Endothelial cell of umbilical vein (primary cell): ENCODE results near the gene MIS18BP1. TPM values are rescaled to one million over a fixed set of nuclear protein-coding genes. Genes with fewer than 3 reads are reported as not detected.

ENCODE experiments used
- BruUV-seq: library from RNA; stranded (reverse); fragments of 400-500 nt; replicated peaks from 2 replicates; lab custom pipeline; 2021; lab: Mats Ljungman, UMichigan
- CTCF ChIA-PET: fragments of 300-600, 350-600 bp; sonication (Branson Sonifier 250); formaldehyde crosslinking; loops from one replicate; lab custom pipeline; 2021; ENCODE audit warnings: antibody characterized with exemption, inconsistent platforms; lab: Charles Lee
- POLR2A ChIA-PET: fragments of 300-600, 350-600 bp; sonication (Branson Sonifier 250); formaldehyde crosslinking; loops from one replicate; lab custom pipeline; 2021; ENCODE audit warnings: antibody characterized with exemption, inconsistent platforms; lab: Charles Lee
- DNase-seq: peaks from one replicate; pipeline ENCODE4 v3.0.0-alpha.2; 2011; ENCODE audit warnings: low read depth, low spot score
- FAIRE-seq: peaks from 2 replicates; lab custom pipeline; 2011; peaks lifted over from hg19 to GRCh38; lab: Jason Lieb, UNC
- H2AFZ ChIP-seq: 2 replicates; pipeline ENCODE4 v1.6.0; 2012; ENCODE audit warnings: low read depth, low read length, control low read depth, inconsistent platforms
- H3K27ac ChIP-seq: 2 replicates; pipeline ENCODE4 v1.5.1; 2011; ENCODE audit warnings: low read depth, mild to moderate bottlenecking, control low read depth, low read length, moderate library complexity; ENCODE audit not compliant: insufficient read depth
- H3K27me3 ChIP-seq, 2 experiments: 2 replicates each; pipeline versions ENCODE4 v1.6.0 to v1.6.1; 2011; ENCODE audit warnings: low read length in 2 of 2, mixed read lengths in 1 of 2; ENCODE audit not compliant: control insufficient read depth in 2 of 2, insufficient read depth in 2 of 2
- H3K36me3 ChIP-seq, 2 experiments: 2 replicates in 1 of 2; 3 replicates in 1 of 2; pipeline ENCODE4 v1.5.1; 2011; ENCODE audit warnings: low read length in 2 of 2, mild to moderate bottlenecking in 1 of 2, moderate library complexity in 1 of 2; ENCODE audit not compliant: control insufficient read depth in 2 of 2, insufficient read depth in 2 of 2; ENCODE audit errors: extremely low read depth in 1 of 2
- H3K4me1 ChIP-seq: 3 replicates; pipeline ENCODE4 v1.5.1; 2011; ENCODE audit warnings: mild to moderate bottlenecking, low read length; ENCODE audit not compliant: control insufficient read depth, insufficient read depth; ENCODE audit errors: extremely low read depth
- H3K4me2 ChIP-seq: 2 replicates; pipeline ENCODE4 v1.6.1; 2011; ENCODE audit warnings: low read length, control low read depth, mixed read lengths; ENCODE audit not compliant: insufficient read depth
- H3K4me3 ChIP-seq, 3 experiments: fragments of 200-600 bp in 1 of 3; sonication (generic), shearing (Covaris generic) in 1 of 3; replicated peaks in 1 of 3; 2 replicates each; pipeline ENCODE4 v1.5.1; 2011 to 2016; ENCODE audit warnings: control low read depth in 3 of 3, low read length in 3 of 3, mild to moderate bottlenecking in 2 of 3, inconsistent platforms in 1 of 3, low read depth in 1 of 3, moderate library complexity in 1 of 3; ENCODE audit not compliant: insufficient read depth in 1 of 3
- H3K79me2 ChIP-seq: 2 replicates; pipeline ENCODE4 v1.6.0; 2012; ENCODE audit warnings: low read length, inconsistent platforms; ENCODE audit not compliant: control insufficient read depth, insufficient read depth
- H3K9ac ChIP-seq: replicated peaks from 2 replicates; pipeline ENCODE3; 2011; ENCODE audit warnings: low read length, control low read depth; ENCODE audit not compliant: insufficient read depth; ENCODE audit errors: extremely low read depth
- H3K9me1 ChIP-seq: replicated peaks from 3 replicates; pipeline ENCODE4 v1.6.0; 2011; ENCODE audit warnings: mild to moderate bottlenecking, low read length; ENCODE audit not compliant: control insufficient read depth, insufficient read depth; ENCODE audit errors: extremely low read depth
- H3K9me3 ChIP-seq: replicated peaks from 2 replicates; pipeline ENCODE4 v1.5.1; 2012; ENCODE audit warnings: low read length, inconsistent platforms; ENCODE audit not compliant: control insufficient read depth, insufficient read depth
- H4K20me1 ChIP-seq: replicated peaks from 2 replicates; pipeline ENCODE3; 2011; ENCODE audit warnings: mild to moderate bottlenecking, low read length; ENCODE audit not compliant: control insufficient read depth, insufficient read depth; ENCODE audit errors: extremely low read depth
- EZH2 ChIP-seq: IDR thresholded peaks from 2 replicates; pipeline ENCODE4 v1.6.1; 2012; ENCODE audit warnings: borderline replicate concordance, low read depth, mild to moderate bottlenecking, moderate library complexity, low read length, inconsistent platforms; ENCODE audit not compliant: severe bottlenecking
- FOS ChIP-seq: IDR thresholded peaks from 2 replicates; pipeline ENCODE4 v1.6.1; 2011; ENCODE audit warnings: mild to moderate bottlenecking, low read length, moderate library complexity, borderline replicate concordance; ENCODE audit not compliant: insufficient read depth
- GATA2 ChIP-seq: IDR thresholded peaks from 2 replicates; pipeline ENCODE4 v1.7.0; 2011; ENCODE audit warnings: low read depth, mild to moderate bottlenecking, moderate library complexity, mixed read lengths, low read length; ENCODE audit not compliant: insufficient read length, insufficient read depth
- JUN ChIP-seq: IDR thresholded peaks from 2 replicates; pipeline ENCODE4 v1.6.1; 2011; ENCODE audit warnings: borderline replicate concordance, low read depth; ENCODE audit not compliant: insufficient read length, insufficient read depth
- MYC ChIP-seq: IDR thresholded peaks from one replicate; pipeline ENCODE4 v1.6.1; 2011; ENCODE audit warnings: mild to moderate bottlenecking, low read depth, low read length
- POLR2A ChIP-seq: IDR thresholded peaks from 2 replicates; pipeline ENCODE4 v1.6.1; 2012; ENCODE audit warnings: low read depth, mild to moderate bottlenecking, control low read depth, low read length
- POLR2AphosphoS5 ChIP-seq: IDR thresholded peaks from 2 replicates; pipeline ENCODE4 v1.6.1; 2012; ENCODE audit warnings: low read depth, mild to moderate bottlenecking, control low read depth, low read length, moderate library complexity; ENCODE audit not compliant: insufficient read depth
- dilution Hi-C: fragments of 300-500 bp; cut with MboI; formaldehyde crosslinking; loops from one replicate; pipeline ENCODE4 v1.15.0; 2019; ENCODE audit warnings: low sequenced_read_pairs; ENCODE audit not compliant: extremely low pct_ligation_motif_present
- intact Hi-C: fragments of 100-400 bp; cut with micrococcal nuclease; formaldehyde crosslinking; loops from one replicate; pipeline ENCODE4 v1.10.0; 2022
- polyA plus RNA-seq, 4 experiments: library from polyadenylated mRNA; depleted of rRNA in 3 of 4; stranded (reverse) in 3 of 4; unstranded in 1 of 4; fragments of >200 nt; gene quantifications; 2 replicates each; pipeline versions ENCODE4 v1.2.1 to v1.2.3, GENCODE V29; 2011 to 2012; ENCODE audit warnings: missing spikeins in 1 of 4
- total RNA-seq: library from RNA; stranded (reverse); gene quantifications from 2 replicates; pipeline ENCODE4 v1.2.3, GENCODE V29; 2021
- TF ChIP-seq, protein P1 (sequence below), 2 donors: IDR thresholded peaks; 1 replicate in 1 of 2; 2 replicates in 1 of 2; pipeline ENCODE4 v1.5.1; 2011; ENCODE audit warnings: low read length in 2 of 2, mild to moderate bottlenecking in 2 of 2, moderate library complexity in 2 of 2, control low read depth in 1 of 2, inconsistent platforms in 1 of 2, low read depth in 1 of 2; ENCODE audit not compliant: insufficient read depth in 1 of 2; ENCODE audit errors: extremely low read depth in 1 of 2
- TF ChIP-seq, protein P2 (sequence below): IDR thresholded peaks from 2 replicates; pipeline ENCODE4 v1.6.1; 2011; ENCODE audit not compliant: insufficient read depth, insufficient read length

Gene MIS18BP1
- total and polyA plus RNA-seq, 2 donors (not counting 3 experiments of a cell fraction or from before 2014, with no cell fraction given): 8.9 to 43.3 TPM

DNA sequence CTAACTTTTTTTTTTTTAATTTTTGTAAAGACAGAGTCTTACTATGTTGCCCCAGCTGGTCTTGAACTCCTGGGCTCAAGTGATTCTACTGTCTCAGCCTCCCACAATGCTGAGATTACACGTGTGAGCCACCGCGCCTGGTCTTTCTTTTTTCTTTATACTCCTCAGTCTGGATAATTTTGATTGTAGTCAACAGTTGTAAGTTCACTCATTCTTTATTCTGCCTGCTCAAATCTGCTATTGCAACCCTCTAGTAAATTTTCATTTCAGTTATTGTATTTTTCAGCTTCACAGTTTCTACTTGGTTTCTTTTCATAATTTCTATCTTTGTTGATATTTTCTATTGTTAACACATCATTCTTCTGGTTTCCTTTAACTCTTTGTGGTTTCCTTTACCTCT is 5.8 kb upstream of the MIS18BP1 start:
- H2AFZ ChIP-seq: no peak overlapping the region
- H3K9ac ChIP-seq: no peak overlapping the region
- H3K36me3 ChIP-seq: no peaks in the 10 kb centered on the region
- ChIA-PET CTCF (interaction anchor here (1.4 to 2.3 kb wide), 2 partner anchors 10 to 345 kb away, joined by 9 read pairs; no protein-coding TSS in a partner anchor), POLR2A (no interaction called here)
- no peak overlapping the region for H3K4me3 ChIP-seq
- peaks cover 4% of the 10 kb centered on the region for H3K4me1 ChIP-seq
- H3K4me2 ChIP-seq: no peak overlapping the region
- no peaks in the 10 kb centered on the region for H3K9me3 ChIP-seq
- TF ChIP-seq JUN: no peak
- no peak for TF ChIP-seq MYC
- TF ChIP-seq FOS: no peak
- no peak for DNase-seq
- BruUV-seq: no TSS peak
- intact Hi-C loops: no loop called here
- H3K9me1 ChIP-seq: no peaks in the 10 kb centered on the region
- H3K79me2 ChIP-seq: no peaks in the 10 kb centered on the region
- no peak overlapping the region for H3K27ac ChIP-seq
- dilution Hi-C loops: no loop called here
- no peaks in the 10 kb centered on the region for H3K27me3 ChIP-seq
- no peaks in the 10 kb centered on the region for H4K20me1 ChIP-seq
- no peak for FAIRE-seq

DNA sequence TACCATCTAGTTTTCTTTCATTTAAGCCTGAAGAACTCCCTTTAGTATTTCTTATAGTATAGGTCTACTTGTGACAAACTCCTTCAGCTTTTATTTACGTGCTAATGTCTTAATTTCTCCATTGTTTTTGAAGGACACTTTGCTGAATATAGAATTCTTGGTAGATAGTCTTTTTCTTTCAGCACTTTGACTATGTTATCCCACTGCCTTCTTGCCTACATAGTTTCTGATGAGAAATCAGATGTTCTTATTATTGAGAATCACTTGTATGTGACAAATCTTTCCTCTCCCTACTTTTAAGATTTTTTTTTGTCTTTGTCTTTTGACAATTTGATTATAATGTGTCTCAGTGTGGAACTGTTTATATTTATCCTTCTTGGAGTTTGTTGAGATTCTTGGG is 5.1 kb upstream of the MIS18BP1 start:
- FAIRE-seq (no peak), DNase-seq (no peak)
- no peak overlapping the region for H3K4me3 ChIP-seq
- no peaks in the 10 kb centered on the region for H3K79me2 ChIP-seq
- dilution Hi-C loops (no loop called here), intact Hi-C loops (no loop called here)
- TF ChIP-seq EZH2: no peak
- no peak for TF ChIP-seq POLR2A
- TF ChIP-seq, protein P1, sequence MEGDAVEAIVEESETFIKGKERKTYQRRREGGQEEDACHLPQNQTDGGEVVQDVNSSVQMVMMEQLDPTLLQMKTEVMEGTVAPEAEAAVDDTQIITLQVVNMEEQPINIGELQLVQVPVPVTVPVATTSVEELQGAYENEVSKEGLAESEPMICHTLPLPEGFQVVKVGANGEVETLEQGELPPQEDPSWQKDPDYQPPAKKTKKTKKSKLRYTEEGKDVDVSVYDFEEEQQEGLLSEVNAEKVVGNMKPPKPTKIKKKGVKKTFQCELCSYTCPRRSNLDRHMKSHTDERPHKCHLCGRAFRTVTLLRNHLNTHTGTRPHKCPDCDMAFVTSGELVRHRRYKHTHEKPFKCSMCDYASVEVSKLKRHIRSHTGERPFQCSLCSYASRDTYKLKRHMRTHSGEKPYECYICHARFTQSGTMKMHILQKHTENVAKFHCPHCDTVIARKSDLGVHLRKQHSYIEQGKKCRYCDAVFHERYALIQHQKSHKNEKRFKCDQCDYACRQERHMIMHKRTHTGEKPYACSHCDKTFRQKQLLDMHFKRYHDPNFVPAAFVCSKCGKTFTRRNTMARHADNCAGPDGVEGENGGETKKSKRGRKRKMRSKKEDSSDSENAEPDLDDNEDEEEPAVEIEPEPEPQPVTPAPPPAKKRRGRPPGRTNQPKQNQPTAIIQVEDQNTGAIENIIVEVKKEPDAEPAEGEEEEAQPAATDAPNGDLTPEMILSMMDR (IDR thresholded peaks at IDR 0.05; ENCODE audit: extremely low read depth in 1 of 2, insufficient read depth in 1 of 2, low read depth in 1 of 2, low read length in 2 of 2): no peak
- TF ChIP-seq POLR2AphosphoS5: no peak
- TF ChIP-seq GATA2: no peak
- no peak for TF ChIP-seq MYC
- TF ChIP-seq, protein P2, sequence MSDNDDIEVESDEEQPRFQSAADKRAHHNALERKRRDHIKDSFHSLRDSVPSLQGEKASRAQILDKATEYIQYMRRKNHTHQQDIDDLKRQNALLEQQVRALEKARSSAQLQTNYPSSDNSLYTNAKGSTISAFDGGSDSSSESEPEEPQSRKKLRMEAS: no peak
- TF ChIP-seq FOS: no peak
- TF ChIP-seq JUN: no peak
- no peaks in the 10 kb centered on the region for H3K27me3 ChIP-seq
- POLR2A ChIA-PET: no interaction called here
- no peaks in the 10 kb centered on the region for H3K9me3 ChIP-seq
- BruUV-seq: no TSS peak
- H3K9me1 ChIP-seq: no peaks in the 10 kb centered on the region
- H3K4me2 ChIP-seq: no peak overlapping the region
- peaks cover 4% of the 10 kb centered on the region for H3K4me1 ChIP-seq
- no peaks in the 10 kb centered on the region for H4K20me1 ChIP-seq
- no peak overlapping the region for H3K27ac ChIP-seq
- no peak overlapping the region for H3K9ac ChIP-seq
- CTCF ChIA-PET: interaction anchor here (2.3 kb wide), 1 partner anchor 344 kb away, joined by 9 read pairs; no protein-coding TSS in a partner anchor
- H2AFZ ChIP-seq: no peak overlapping the region
- H3K36me3 ChIP-seq: no peaks in the 10 kb centered on the region
